HepG2 (cell line): Measurements from ENCODE around the gene IHH. TPM values are rescaled to one million over a fixed set of nuclear protein-coding genes. Genes with fewer than 3 reads are reported as not detected.

Experiments
- AGO2 ChIP-seq: fragments of 200-400 bp; formaldehyde crosslinking; optimal IDR thresholded peaks from 2 replicates; pipeline ENCODE3; 2017; ENCODE audit warnings: mild to moderate bottlenecking, low read depth, low read length, moderate library complexity
- ATAD3A ChIP-seq: sonication (generic); formaldehyde crosslinking; IDR thresholded peaks from 2 replicates; pipeline ENCODE4 v1.4.0; 2020; ENCODE audit warnings: missing genetic modification reagents
- CERS6 ChIP-seq: sonication (generic); formaldehyde crosslinking; IDR thresholded peaks from 2 replicates; pipeline ENCODE4 v1.5.0; 2020; ENCODE audit warnings: missing genetic modification reagents
- CREM ChIP-seq, 2 experiments: sonication (generic) in 1 of 2; formaldehyde crosslinking in 1 of 2; IDR thresholded peaks; 2 replicates each; pipeline versions ENCODE4 v1.4.0 to v1.6.1; 2016 to 2020; ENCODE audit warnings: antibody characterized with exemption in 1 of 2, mild to moderate bottlenecking in 1 of 2, missing genetic modification reagents in 1 of 2
- HNF1B ChIP-seq: sonication (generic); formaldehyde crosslinking; IDR thresholded peaks from 2 replicates; pipeline ENCODE4 v1.5.1; 2020; ENCODE audit warnings: mild to moderate bottlenecking, moderate library complexity, missing genetic modification reagents
- HOXA3 ChIP-seq: sonication (generic); formaldehyde crosslinking; IDR thresholded peaks from 2 replicates; pipeline ENCODE4 v1.5.0; 2020; ENCODE audit warnings: missing genetic modification reagents
- ISX ChIP-seq: sonication (generic); formaldehyde crosslinking; conservative IDR thresholded peaks from 2 replicates; pipeline ENCODE4 v1.5.0; 2020; ENCODE audit warnings: missing genetic modification reagents
- KAT8 ChIP-seq: IDR thresholded peaks from 2 replicates; pipeline ENCODE4 v1.6.1; 2016; ENCODE audit warnings: missing genetic modification reagents, missing compliant biosample characterization
- KDM4B ChIP-seq: sonication (generic); formaldehyde crosslinking; IDR thresholded peaks from 2 replicates; pipeline ENCODE4 v1.4.0; 2020; ENCODE audit warnings: missing genetic modification reagents
- LCORL ChIP-seq, 2 experiments: fragments of 450-650 bp in 1 of 2; sonication (generic) in 1 of 2; formaldehyde crosslinking in 1 of 2; IDR thresholded peaks; 2 replicates each; pipeline versions ENCODE4 v1.5.0 to v1.6.1; 2017 to 2020; ENCODE audit warnings: antibody characterized with exemption in 1 of 2, missing genetic modification reagents in 1 of 2
- PAX8 ChIP-seq: sonication (generic); formaldehyde crosslinking; IDR thresholded peaks from 2 replicates; pipeline ENCODE4 v1.8.0; 2022; ENCODE audit warnings: mild to moderate bottlenecking, missing genetic modification reagents, borderline replicate concordance
- PCBP1 ChIP-seq: fragments of 200-400 bp; formaldehyde crosslinking; IDR thresholded peaks from 2 replicates; pipeline ENCODE4 v1.6.1; 2017; ENCODE audit warnings: mild to moderate bottlenecking, low read depth, low read length, borderline replicate concordance
- POLR2AphosphoS2 ChIP-seq: IDR thresholded peaks from 2 replicates; pipeline ENCODE4 v1.6.1; 2011; ENCODE audit warnings: low read depth, low read length, improper control_type of control experiment
- SKI ChIP-seq: fragments of 450-650 bp; IDR thresholded peaks from one replicate; pipeline ENCODE4 v1.6.1; 2018; ENCODE audit warnings: mild to moderate bottlenecking; ENCODE audit not compliant: partially characterized antibody
- SOX13 ChIP-seq, 3 experiments: fragments of 450-650 bp in 1 of 3; sonication (generic) in 1 of 3; formaldehyde crosslinking in 1 of 3; IDR thresholded peaks in 2 of 3; conservative IDR thresholded peaks in 1 of 3; 2 replicates each; pipeline versions ENCODE4 v1.5.0 to v1.6.1; 2016 to 2020; ENCODE audit warnings: antibody characterized with exemption in 1 of 3, mild to moderate bottlenecking in 1 of 3, missing compliant biosample characterization in 1 of 3, missing genetic modification reagents in 1 of 3, moderate library complexity in 1 of 3
- SRSF1 ChIP-seq: fragments of 200-400 bp; formaldehyde crosslinking; optimal IDR thresholded peaks from 2 replicates; pipeline ENCODE3; 2017; ENCODE audit warnings: mild to moderate bottlenecking, low read depth, low read length, moderate library complexity
- TBL1XR1 ChIP-seq: fragments of 150-350 bp; IDR thresholded peaks from 2 replicates; pipeline ENCODE4 v1.6.1; 2014; ENCODE audit warnings: borderline replicate concordance, low read length; ENCODE audit not compliant: partially characterized antibody
- ZFP36 ChIP-seq: fragments of 150-350 bp; IDR thresholded peaks from 2 replicates; pipeline ENCODE4 v1.6.1; 2018; ENCODE audit warnings: borderline replicate concordance, low read length, low read depth; ENCODE audit not compliant: partially characterized antibody
- ZFP62 ChIP-seq: sonication (generic); formaldehyde crosslinking; IDR thresholded peaks from 2 replicates; pipeline ENCODE4 v1.4.0; 2020; ENCODE audit warnings: missing genetic modification reagents
- ZNF101 ChIP-seq: sonication (generic); formaldehyde crosslinking; IDR thresholded peaks from 2 replicates; pipeline ENCODE4 v1.4.0; 2020; ENCODE audit warnings: mild to moderate bottlenecking, low read depth, missing genetic modification reagents, borderline replicate concordance
- ZNF3 ChIP-seq: IDR thresholded peaks from 2 replicates; pipeline ENCODE4 v1.7.0; 2017; ENCODE audit warnings: inconsistent platforms
- ZNF33B ChIP-seq: sonication (generic); formaldehyde crosslinking; IDR thresholded peaks from 2 replicates; pipeline ENCODE4 v1.5.1; 2020; ENCODE audit warnings: mild to moderate bottlenecking, missing genetic modification reagents
- ZNF569 ChIP-seq: sonication (generic); formaldehyde crosslinking; IDR thresholded peaks from 2 replicates; pipeline ENCODE4 v1.5.0; 2020; ENCODE audit warnings: mild to moderate bottlenecking, missing genetic modification reagents, moderate library complexity, borderline replicate concordance
- ZNF670 ChIP-seq: sonication (generic); formaldehyde crosslinking; IDR thresholded peaks from 2 replicates; pipeline ENCODE4 v1.8.0; 2022; ENCODE audit warnings: mild to moderate bottlenecking, missing genetic modification reagents, borderline replicate concordance
- polyA plus RNA-seq, 8 experiments: library from polyadenylated mRNA; depleted of rRNA in 3 of 8; stranded (reverse) in 7 of 8; unstranded in 1 of 8; fragments of >200 nt; fragmentation: Illumina TruSeq in 4 of 8; extraction: Trizol in 4 of 8; gene quantifications; 2 replicates each; pipeline versions ENCODE4 v1.2.1 to v1.2.3, GENCODE V29; 2011 to 2016; ENCODE audit warnings: low read depth in 4 of 8, missing spikeins in 1 of 8, mixed read lengths in 1 of 8; ENCODE audit not compliant: insufficient read depth in 1 of 8
- total RNA-seq, 5 experiments: library from RNA; depleted of rRNA; stranded (reverse); fragments of >200 nt; fragmentation: Illumina TruSeq; extraction: Trizol; gene quantifications; 2 replicates each; pipeline ENCODE4 v1.2.3, GENCODE V29; 2016; ENCODE audit warnings: low read depth in 1 of 5
- TF ChIP-seq, protein P1 (sequence below): sonication (generic); formaldehyde crosslinking; IDR thresholded peaks from 2 replicates; pipeline ENCODE4 v1.5.1; 2020; ENCODE audit warnings: mild to moderate bottlenecking, missing genetic modification reagents, borderline replicate concordance

The IHH gene
- total and polyA plus RNA-seq, 2 of the 13 experiments (the other 11 are each of a cell fraction or from before 2014, with no cell fraction given), result 0.42 TPM; not detected in 1

DNA sequence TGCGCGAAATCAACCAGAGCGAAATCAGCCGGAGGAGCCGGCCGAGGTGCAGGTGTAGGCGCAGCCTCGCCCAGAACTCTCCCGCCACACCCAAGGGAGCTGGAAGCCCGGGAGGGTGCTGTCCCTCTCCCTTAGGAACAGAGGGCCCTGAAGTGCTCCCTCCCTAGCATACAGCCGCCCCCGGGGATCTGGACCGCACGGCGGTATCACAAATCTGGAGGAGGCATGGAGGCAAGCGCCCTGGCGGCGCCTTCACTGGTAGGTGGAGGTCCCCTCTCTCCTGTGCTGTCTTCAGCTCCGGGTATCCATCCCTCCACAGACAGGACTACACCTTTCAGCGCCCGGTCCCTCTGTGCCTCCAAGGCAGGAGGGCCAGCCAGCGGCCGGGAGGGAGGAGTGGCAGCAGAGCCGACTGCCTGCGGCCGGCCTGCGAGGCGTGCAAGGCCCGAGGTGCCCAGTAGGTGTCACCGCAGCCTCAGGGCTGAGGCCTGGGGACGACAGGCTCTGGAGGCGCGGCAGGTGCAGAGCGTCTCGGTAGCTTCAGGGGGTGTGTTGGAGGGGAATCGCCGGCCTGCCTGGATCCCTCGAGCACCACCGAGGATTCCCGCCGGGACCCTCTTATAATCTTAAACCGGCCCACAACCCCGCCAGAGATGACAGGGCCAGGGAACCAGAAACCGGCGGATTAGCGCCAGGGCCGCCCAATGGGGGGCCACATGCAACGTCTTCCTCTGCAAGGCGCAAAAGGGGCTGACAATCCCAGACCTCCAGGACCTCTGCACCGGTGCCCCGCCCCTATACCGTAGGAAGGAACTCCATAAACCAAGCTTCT, 2.8 kb downstream of the IHH start (continued):
- TF ChIP-seq ZNF670 (CRISPR knock-in tag) (peak; percentile 29; the same call in 1 of the 2 replicates), ZNF569 (CRISPR knock-in tag) (no peak), ZNF3 (CRISPR knock-in tag) (no peak), SOX13 (IDR thresholded peaks at IDR 0.05) (no peak), SOX13 (CRISPR knock-in tag; conservative IDR thresholded peaks at IDR 0.05 in 1 of 2, IDR thresholded peaks at IDR 0.05 in 1 of 2) (peak; percentile 52 to 71; a peak in 1 of 4 replicates), ZNF33B (CRISPR knock-in tag) (peak; percentile 73; the same call in 1 of the 2 replicates), SKI (peak; percentile 16), LCORL (IDR thresholded peaks at IDR 0.05) (no peak), LCORL (CRISPR knock-in tag; IDR thresholded peaks at IDR 0.05) (0 out of 2 replicates have a peak, but pooled peaks have one; percentile 47), KDM4B (peak; percentile 81; the same call in 1 of the 2 replicates), PAX8 (CRISPR knock-in tag) (no peak), ATAD3A (CRISPR knock-in tag) (no peak), POLR2AphosphoS2 (no peak), ZFP62 (CRISPR knock-in tag) (no peak), ZNF101 (no peak), KAT8 (peak; percentile 51; the same call in 1 of the 2 replicates), CERS6 (CRISPR knock-in tag) (no peak), PCBP1 (no peak), ZFP36 (no peak), AGO2 (peak; percentile 29), CREM (IDR thresholded peaks at IDR 0.05) (no peak), CREM (CRISPR knock-in tag; IDR thresholded peaks at IDR 0.05) (no peak), TBL1XR1 (peak; percentile 28), ISX (CRISPR knock-in tag) (no peak), HNF1B (CRISPR knock-in tag) (peak; percentile 75; the same call in 1 of the 2 replicates), SRSF1 (no peak), HOXA3 (CRISPR knock-in tag) (peak; percentile 68; the same call in 1 of the 2 replicates)
- TF ChIP-seq, protein P1, sequence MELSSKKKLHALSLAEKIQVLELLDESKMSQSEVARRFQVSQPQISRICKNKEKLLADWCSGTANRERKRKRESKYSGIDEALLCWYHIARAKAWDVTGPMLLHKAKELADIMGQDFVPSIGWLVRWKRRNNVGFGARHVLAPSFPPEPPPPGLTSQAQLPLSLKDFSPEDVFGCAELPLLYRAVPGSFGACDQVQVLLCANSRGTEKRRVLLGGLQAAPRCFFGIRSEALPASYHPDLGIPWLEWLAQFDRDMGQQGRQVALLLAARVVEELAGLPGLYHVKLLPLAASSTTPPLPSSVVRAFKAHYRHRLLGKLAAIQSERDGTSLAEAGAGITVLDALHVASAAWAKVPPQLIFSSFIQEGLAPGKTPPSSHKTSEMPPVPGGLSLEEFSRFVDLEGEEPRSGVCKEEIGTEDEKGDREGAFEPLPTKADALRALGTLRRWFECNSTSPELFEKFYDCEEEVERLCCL (CRISPR knock-in tag), result peak; percentile 40; the same call in 1 of the 2 replicates
